T-helper 22 cell (primary cell): ENCODE data around the gene RFX5.

Experiments used
- DNase-seq: peaks from one replicate; pipeline ENCODE4 v3.0.0-alpha.2; 2020; ENCODE audit warnings: low read depth

The RFX5 gene

DNA sequence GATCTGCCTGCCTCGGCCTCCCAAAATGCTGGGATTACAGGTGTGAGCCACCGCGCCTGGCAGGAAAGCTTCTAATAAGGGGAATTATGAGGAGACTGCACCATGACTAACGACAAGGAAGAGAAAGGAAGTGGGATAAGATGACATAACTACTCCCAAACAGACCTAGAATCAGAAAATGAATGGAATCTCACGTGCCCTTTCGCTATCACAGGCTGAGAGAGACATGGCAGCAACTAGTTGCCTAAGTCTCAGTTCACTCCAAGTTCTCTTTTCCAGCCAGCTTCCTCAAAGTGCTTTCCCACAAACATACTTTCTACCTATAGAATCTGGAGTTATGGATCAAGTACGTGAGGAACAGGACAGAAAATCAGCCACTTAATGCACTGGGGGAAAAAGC lies 21.8 kb downstream of the RFX5 start:
- no peak for DNase-seq

DNA sequence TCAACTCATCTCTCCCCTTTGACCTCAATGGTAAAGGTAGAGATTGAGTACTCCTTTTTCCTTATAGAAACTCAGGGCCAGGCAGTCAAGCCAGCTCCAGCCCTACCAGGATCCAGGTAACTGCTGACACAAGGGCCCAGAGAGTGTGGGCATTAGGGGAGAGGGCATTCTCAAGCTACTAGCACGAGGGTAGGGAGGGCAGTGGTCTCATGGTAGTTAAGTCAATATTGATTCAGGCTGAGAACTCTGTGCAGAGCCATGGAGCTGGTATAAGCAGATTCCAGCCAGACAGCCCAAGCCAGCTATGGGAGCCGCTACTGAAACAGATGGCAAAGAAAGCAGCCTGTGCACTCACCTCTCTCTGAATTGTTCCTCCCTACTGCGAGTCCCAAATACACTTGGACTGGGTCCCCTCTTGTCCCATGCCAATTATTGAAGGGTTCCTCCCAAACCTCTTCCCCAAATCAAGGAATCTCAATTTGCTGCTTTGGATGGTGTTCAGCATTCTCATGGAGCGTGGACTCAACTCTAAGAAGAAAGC lies 22.6 kb downstream of the RFX5 start:
- no peak for DNase-seq

DNA sequence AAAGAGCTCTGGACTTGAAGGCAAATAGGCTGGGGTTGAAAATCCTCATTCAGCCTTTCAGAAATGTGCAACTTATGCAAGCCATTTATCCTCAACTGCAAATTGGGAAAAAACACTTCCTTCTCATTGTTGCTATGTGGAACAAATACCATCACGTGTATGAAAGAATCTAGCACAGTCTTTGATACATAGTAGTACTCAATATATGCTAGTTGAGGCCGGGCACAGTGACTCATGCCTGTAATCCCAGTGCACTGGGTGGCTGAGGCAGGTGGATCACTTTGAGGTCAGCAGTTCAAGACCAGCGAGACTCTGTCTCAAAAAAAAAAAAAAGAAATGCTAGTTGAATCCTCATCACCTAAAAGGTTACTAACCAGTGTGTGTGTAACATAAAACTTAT lies 28.1 kb downstream of the RFX5 start:
- no peak for DNase-seq

DNA sequence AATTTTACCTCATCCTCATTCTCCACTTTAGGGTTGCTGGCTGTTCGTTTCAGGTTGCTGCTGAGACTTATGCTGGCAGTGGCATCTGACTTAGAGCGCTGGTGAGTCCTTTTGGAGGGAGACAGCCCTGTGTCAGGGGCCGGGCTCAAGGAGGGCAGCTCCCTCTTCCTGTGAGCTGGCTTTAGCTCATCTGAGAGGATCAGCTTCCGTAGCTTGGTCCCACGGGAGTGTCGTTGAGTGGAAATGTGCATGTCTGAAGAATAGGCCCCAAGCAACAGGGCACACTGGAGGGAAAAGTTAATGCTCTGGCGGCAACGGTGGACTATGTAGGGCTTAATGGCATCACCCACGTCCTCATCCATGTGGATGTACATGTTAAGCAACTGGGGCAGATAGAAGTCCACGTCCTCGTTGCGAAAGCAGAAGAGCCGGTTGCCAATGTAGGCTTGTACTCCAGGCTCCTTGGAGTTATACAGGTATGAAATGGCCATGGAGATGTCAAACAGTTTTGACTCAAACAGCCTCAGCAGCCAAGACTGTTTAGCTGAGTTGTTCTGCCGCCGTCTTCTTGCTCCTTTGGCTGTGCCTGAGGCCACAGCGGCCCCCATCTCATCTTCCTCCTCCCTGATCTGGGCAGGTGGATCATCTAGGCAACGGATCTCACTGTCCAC lies 31.4 kb downstream of the RFX5 start:
- DNase-seq, result no peak

DNA sequence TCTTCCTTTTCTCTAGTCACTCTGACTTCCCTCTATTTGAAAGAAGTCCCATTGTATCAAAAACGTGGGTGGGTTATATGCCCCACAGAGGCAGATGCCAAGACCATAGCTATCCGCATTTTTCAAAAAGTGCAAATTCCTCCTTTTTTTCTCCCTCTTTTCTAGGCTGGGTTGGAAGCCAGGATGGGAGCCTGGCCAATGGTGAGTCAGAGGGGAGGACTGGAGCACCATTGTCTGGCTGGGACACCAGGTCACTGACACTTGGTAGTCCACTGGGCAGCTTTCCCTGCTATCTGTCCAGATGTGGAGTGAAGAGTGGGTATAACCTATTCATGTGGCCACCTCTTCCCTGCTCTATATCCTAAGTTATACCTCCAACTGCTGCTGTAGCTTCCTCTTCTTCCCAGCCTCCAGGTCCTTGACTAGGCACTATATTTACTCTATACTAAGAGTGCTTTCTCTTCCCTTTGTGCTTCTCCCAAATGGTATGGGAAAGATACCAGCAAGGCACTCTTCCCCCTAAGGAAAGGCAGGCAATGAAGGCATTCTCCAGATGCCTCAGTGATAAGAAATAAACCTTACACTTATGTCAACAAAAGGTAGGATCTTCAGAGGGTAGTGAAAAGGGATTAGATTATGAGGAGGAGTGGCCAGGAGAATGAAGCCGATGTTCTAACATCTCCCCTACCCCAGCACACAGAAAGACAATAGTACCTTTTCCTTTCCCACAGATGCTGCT lies 32.7 kb downstream of the RFX5 start:
- no peak for DNase-seq

DNA sequence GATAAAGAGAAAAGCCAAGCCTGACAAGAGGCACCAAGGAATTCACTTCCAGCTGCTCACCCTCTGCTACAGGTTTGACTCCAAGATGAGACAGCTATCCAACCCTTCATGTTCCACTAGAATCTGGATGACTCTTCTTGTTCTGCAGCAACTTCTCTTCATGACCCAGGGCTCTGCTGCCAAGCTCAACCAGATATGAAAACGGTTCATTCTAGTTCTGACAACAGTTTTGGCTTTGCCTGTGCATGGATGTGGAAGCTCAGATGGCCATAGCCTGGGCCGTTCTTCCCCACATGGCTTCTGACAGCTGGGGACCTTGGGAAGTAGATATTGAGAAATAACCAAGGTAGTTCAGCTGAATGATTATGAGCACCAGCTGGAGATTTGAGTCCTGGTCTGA lies 33.6 kb downstream of the RFX5 start:
- no peak for DNase-seq

DNA sequence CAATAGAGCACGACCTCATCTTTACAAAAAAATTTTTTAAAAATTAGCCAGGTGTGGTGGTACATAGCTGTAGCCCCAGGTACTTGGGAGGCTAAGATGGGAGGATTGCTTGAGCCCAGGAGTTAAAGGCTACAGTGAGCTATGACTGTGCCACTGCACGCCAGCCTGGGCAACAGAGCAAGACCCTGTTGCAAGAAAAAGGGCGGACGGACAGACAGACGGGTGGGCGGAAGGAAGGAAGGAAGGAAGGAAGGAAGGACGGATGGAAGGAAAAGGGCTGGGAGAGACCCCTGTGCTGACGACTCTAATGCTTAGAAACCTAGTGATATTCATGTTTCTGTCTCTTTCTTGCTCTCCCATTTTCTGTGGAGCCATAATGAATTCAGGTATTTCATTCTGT lies 34.2 kb downstream of the RFX5 start:
- no peak for DNase-seq

DNA sequence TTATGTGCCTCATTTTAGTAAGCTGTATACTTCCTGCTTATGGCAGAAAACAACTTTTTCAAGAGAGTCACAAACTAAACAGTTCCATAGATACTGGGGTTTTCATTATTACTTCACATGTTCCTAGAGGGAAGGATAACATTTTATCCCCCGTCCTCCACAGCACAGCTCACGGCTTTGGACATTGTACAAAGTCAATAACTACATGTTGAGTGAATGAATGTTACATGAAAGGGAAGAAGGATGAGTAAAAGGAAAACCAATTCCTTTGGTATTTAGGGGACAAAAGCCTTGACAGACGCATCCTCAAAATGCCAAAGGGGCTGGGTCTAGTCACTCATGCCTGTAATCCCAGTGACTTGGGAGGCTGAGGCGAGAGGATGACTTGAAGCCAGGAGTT lies 34.6 kb downstream of the RFX5 start:
- no peak for DNase-seq

DNA sequence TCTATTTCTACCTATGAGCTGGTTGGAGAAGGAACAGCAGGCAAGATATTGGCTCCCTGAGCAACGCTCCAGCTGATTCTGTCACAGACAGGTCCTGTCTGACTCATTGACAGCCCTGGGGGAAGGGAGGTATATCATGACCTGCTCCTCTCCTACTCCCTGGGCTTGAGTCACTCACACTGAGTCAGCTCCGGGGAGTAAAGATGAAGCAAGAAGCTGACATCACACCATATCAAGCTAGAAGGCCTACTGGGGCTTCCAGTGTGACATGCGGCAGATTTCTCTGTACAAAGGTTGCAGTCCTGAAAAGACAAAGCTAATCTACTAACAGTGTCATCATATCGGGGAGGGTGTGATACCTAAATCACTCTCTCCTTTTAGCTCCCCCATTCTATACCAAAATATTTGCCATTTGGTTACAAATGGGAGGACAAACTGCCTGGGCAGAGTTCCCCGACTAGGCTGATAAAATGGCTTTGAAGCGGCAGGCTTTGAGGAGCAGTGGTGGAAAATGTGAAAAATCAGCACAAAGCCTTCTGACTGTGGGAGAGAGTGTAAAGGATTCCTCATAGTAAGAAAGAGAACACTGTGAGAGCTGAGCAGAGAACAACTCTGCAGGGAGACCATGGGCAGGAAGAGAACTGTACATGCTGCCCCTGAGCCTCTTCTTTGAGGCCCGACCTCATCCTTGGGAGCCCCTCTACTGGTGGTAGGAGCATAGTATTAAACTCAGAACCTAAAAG lies 35.3 kb downstream of the RFX5 start:
- DNase-seq, result peak; percentile 61

DNA sequence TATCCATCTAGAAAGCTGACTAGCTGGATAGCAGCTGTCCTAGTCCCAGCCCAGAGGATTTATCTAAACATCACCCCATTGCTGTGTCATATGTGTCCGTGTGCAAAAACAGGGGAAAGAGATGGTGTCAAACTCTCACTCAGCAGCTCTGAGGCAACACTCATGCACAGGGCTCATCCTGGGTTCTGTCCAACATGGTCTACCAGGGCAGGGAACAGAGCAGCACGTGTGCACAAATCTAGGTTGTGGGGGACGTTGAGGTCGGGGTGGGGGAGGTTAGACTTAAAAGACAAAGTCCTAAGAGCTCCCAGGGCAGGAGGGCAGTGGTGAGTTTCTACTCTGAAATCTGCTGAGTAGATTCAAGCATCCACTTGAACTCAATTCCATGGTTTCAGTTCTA lies 36.0 kb downstream of the RFX5 start:
- no peak for DNase-seq

DNA sequence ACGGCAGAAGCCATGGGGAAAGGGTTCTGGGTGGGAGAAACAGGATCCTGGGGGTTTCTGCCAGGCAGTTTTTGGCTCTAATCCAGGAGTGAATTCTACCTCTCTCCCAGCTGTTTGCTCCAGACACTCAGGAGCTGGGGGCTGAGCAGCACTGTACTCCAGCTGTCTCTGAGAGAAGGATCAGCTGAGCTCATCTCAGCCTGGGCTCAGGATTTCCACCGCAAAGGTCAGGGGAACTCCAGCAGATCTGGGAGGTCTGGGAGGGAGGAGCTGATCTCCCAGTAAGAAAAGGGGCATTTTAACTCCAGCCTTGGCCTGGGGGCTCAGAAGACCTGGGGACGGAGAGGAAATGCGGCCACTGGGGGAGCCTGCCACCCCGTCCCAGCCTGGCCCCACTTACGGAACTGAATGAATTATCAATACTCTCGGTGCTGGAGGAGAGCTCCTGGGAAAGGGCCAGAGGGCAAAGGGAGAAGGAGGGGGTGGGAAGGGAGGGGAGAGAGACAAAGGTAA lies 37.2 kb downstream of the RFX5 start:
- DNase-seq, result no peak

DNA sequence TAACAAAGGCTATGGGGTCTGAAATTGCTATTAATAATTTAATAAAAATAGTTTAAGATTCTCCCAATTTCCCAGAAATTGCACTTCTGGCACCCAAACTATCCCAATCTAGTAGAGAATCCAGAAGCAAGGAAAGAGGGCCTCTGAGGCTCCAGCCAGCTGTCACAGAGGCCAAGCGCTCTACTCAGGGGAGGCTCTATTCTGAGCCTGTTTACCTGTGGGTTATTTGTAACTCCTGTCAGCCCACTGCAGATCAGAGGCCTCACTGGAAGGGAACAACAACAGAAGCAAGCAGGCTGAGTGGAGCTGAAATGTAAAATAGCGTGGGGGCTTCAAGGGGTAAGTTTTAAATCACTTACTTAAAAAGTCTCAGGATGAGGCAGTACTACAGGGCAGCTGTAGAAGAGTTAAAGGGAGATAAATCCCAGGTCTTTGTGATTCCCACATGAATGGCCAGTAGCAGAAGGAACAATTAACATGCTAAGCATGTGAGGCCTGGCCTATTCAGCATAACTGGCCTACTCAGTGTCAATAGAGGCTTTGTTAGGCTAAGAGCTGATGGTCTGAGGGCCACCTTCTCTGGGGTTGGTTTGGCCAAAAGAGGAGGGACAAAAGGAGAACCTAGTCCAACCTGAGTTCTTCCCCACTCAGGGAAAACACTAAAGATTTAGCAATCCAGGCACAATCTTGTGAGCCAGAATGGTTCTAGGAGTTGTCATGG lies 52.1 kb downstream of the RFX5 start:
- DNase-seq, result no peak

DNA sequence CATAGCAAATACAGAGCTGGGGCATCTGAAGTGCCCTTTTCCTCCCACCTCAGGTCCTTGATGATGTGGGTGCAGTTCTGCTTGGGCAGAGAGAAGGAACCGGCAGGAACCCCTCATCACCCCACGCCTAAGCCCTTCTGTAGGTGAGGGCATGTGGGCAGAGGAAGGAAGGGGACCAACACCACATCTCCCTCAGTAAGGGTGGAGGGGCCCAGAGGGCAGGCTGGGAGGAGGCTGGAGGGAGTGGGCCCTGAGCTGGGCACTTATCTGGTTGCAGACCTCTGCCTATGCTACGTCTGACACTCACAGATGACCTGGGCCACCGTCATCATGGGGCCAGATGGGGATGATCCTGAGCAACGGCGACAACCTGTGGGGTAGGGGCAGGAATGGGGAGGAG lies 54.0 kb downstream of the RFX5 start:
- DNase-seq, result no peak

DNA sequence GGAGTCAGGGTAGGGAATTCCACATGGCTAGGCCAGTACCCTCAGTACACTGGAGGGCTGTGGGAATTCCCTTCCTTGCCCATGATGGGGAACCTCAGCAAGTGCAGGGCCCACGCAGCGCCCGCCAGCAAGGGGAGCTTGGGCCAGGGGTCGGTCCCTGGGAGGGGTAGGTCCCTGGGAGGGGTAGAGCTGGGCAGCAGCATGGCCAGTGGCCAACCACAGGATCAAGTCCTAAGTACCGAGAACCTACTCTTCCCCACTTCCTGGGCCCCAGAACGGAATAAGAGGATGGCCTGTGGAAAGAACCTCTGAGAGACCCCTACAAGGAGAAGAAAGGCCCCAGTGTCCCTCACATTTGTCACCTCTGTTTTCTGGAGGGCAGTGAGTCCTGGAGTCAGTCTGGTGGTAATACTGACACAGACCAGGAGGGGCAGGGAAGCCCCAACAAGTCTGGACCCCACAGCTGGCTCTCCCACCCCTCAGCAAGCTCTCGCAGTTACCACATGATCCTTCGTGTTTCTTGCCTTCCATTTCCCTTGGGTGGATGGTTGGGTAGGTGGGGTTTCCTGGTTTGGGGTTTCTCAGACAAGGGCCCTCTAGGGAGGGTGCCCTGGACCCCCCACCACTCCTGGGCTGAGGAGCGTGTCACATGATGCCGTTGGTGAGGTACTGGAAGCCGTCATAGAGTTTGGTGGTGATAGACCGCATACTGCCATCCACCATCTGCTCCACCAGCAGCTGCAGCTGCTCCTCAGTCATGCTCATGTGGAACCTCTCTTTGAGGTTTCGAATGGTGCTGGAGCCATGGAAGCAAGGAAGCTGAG lies 54.6 kb downstream of the RFX5 start:
- DNase-seq, result no peak

DNA sequence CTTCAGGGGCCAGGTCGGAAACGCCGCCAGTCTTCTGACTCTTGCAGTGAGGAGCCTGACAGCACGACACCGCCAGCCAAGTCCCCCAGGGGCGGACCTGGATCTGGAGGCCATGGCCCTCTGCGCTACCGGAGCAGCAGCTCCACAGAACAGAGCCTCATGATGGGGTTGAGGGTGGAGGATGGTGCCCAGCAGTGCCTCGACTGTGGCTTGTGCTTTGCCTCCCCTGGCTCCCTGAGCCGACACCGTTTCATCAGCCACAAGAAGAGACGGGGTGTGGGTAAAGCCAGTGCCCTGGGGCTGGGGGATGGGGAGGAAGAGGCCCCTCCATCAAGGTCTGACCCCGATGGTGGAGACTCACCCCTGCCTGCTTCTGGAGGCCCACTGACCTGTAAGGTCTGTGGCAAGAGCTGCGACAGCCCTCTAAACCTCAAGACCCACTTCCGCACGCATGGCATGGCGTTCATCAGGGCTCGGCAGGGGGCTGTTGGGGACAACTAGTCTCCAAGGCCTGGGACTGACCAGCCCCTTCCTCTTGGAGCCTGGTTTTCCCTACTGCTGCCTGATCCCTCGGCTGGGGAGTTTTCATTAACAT lies 56.2 kb downstream of the RFX5 start:
- no peak for DNase-seq
